ENCODE measurements around the gene KIFBP.

- TF ChIP-seq CTCF (IDR thresholded peaks at IDR 0.05) (no peak), POLR2AphosphoS5 (IDR thresholded peaks at IDR 0.05) (no peak)
These were observed 58.7 kb downstream of the KIFBP start for GRCh38 chr10:69047111-69047832.
